Central memory CD8-positive, alpha-beta T cell (primary cell): ENCODE data around the gene KLRC2.

Experiments used
- ATAC-seq: fragments of 150-1000 bp; cut with Tn5 transposase; replicated peaks from 2 replicates; pipeline ENCODE4 v1.10.0; 2022; ENCODE audit warnings: mild to moderate bottlenecking, moderate FRiP score, moderate number of reproducible peaks; ENCODE audit not compliant: poor library complexity, severe bottlenecking; ENCODE audit errors: extremely low read depth
- DNase-seq, 2 donors: peaks; one replicate each; pipeline ENCODE4 v3.0.0; 2021; ENCODE audit warnings: low spot score in 2 of 2
- H3K27ac Mint-ChIP-seq: one replicate; pipeline ENCODE4 v1.8.0; 2022; ENCODE audit warnings: low read depth, mild to moderate bottlenecking, moderate library complexity, mixed read lengths
- H3K27me3 Mint-ChIP-seq: one replicate; pipeline ENCODE4 v1.8.0; 2022; ENCODE audit warnings: mixed read lengths
- H3K36me3 Mint-ChIP-seq: one replicate; pipeline ENCODE4 v1.8.0; 2022; ENCODE audit warnings: mild to moderate bottlenecking, moderate library complexity, mixed read lengths; ENCODE audit not compliant: insufficient read depth
- H3K4me1 Mint-ChIP-seq: one replicate; pipeline ENCODE4 v1.8.0; 2022; ENCODE audit warnings: mixed read lengths
- H3K4me3 Mint-ChIP-seq: one replicate; pipeline ENCODE4 v1.8.0; 2022; ENCODE audit warnings: mild to moderate bottlenecking, moderate library complexity, mixed read lengths
- H3K9me3 Mint-ChIP-seq: one replicate; pipeline ENCODE4 v1.8.0; 2022; ENCODE audit warnings: mixed read lengths

The KLRC2 gene

GRCh38 chr12:10385166-10385613 is 50.6 kb downstream of the KLRC2 start:
- DNase-seq (no peak), ATAC-seq (no peak)
- Mint-ChIP-seq H3K4me1 (peaks cover 63% of the 10 kb centered on the region), H3K27me3 (no peaks in the 10 kb centered on the region), H3K9me3 (no peaks in the 10 kb centered on the region), H3K27ac (peak overlapping the region; percentile 90), H3K36me3 (peaks cover 76% of the 10 kb centered on the region), H3K4me3 (peak overlapping the region; percentile 84)

- Mint-ChIP-seq H3K9me3 (no peaks in the 10 kb centered on the region), H3K27me3 (no peaks in the 10 kb centered on the region), H3K4me1 (peaks cover 60% of the 10 kb centered on the region), H3K27ac (peak overlapping the region; percentile 90), H3K36me3 (peaks cover 77% of the 10 kb centered on the region), H3K4me3 (peak overlapping the region; percentile 84)
- DNase-seq (no peak), ATAC-seq (no peak)
Observed at GRCh38 chr12:10384191-10384590, 51.6 kb downstream of the KLRC2 start.

GRCh38 chr12:10381928-10382628 is 53.7 kb downstream of the KLRC2 start:
- H3K4me3 Mint-ChIP-seq = peak overlapping the region; percentile 84
- peak overlapping the region; percentile 90 for H3K27ac Mint-ChIP-seq
- no peaks in the 10 kb centered on the region for H3K9me3 Mint-ChIP-seq
- peaks cover 84% of the 10 kb centered on the region for H3K36me3 Mint-ChIP-seq
- peak; percentile 54 for ATAC-seq
- no peaks in the 10 kb centered on the region for H3K27me3 Mint-ChIP-seq
- no peak for DNase-seq
- H3K4me1 Mint-ChIP-seq = peaks cover 67% of the 10 kb centered on the region
